Measurements from ENCODE around the gene CPED1.
"Not testable (repeated sequence)": the region's sequence is repeated elsewhere in the genome, so short reads cannot be mapped to it uniquely, and the experiment has no call there.

The CPED1 gene

GRCh38 chr7:121212036-121212435 is 223.5 kb downstream of the CPED1 start:
- DNase-seq (ENCODE audit: extremely low read depth, low read depth) = no peak
- no peak for TF ChIP-seq CTCF (IDR thresholded peaks at IDR 0.05; ENCODE audit: low read depth, low read length)

GRCh38 chr7:121214657-121215056 is 226.1 kb downstream of the CPED1 start:
- no peak for DNase-seq (ENCODE audit: extremely low read depth, low read depth)
- no peak for TF ChIP-seq CTCF (IDR thresholded peaks at IDR 0.05; ENCODE audit: low read depth, low read length)

- no peak for TF ChIP-seq CTCF (IDR thresholded peaks at IDR 0.05; ENCODE audit: low read depth, low read length)
- DNase-seq (ENCODE audit: extremely low read depth, low read depth) = no peak
These were observed 230.5 kb downstream of the CPED1 start for GRCh38 chr7:121219026-121219425.

- DNase-seq (ENCODE audit: extremely low read depth, low read depth) = not testable (repeated sequence)
These were observed 232.6 kb downstream of the CPED1 start for GRCh38 chr7:121221108-121221507.

GRCh38 chr7:121228779-121229178 is 240.3 kb downstream of the CPED1 start:
- no peak for TF ChIP-seq CTCF (IDR thresholded peaks at IDR 0.05; ENCODE audit: low read depth, low read length)
- no peak for DNase-seq (ENCODE audit: extremely low read depth, low read depth)

- DNase-seq (ENCODE audit: extremely low read depth, low read depth) = peak; percentile 35
- no peak for TF ChIP-seq CTCF (IDR thresholded peaks at IDR 0.05; ENCODE audit: low read depth, low read length)
These were observed 246.7 kb downstream of the CPED1 start for GRCh38 chr7:121235201-121235600.

- no peak for TF ChIP-seq CTCF (IDR thresholded peaks at IDR 0.05; ENCODE audit: low read depth, low read length)
- no peak for DNase-seq (ENCODE audit: extremely low read depth, low read depth)
These were observed 249.1 kb downstream of the CPED1 start for GRCh38 chr7:121237601-121238000.

GRCh38 chr7:121244120-121244870 is 255.8 kb downstream of the CPED1 start:
- no peak for TF ChIP-seq CTCF (IDR thresholded peaks at IDR 0.05; ENCODE audit: low read depth, low read length)
- no peak for DNase-seq (ENCODE audit: extremely low read depth, low read depth)

- DNase-seq (ENCODE audit: extremely low read depth, low read depth) = not testable (repeated sequence)
These were observed 262.9 kb downstream of the CPED1 start for GRCh38 chr7:121251367-121251766.

GRCh38 chr7:121252523-121253235 is 264.2 kb downstream of the CPED1 start:
- not testable (repeated sequence) for DNase-seq (ENCODE audit: extremely low read depth, low read depth)

Measured in AG09319 (cell line).